SU-DHL-6 (cell line): ENCODE measurements around the gene NPC1.

Experiments
- EZH2phosphoT487 ChIP-seq: fragments of 200-600 bp; sonication (generic), shearing (Covaris generic); conservative IDR thresholded peaks from 2 replicates; pipeline ENCODE4 v1.6.1; 2018; ENCODE audit warnings: mild to moderate bottlenecking, antibody characterized with exemption, low read length, moderate library complexity, mixed read lengths
- TF ChIP-seq, protein P1 (sequence below): fragments of 200-600 bp; sonication (generic); IDR thresholded peaks from one replicate; pipeline ENCODE4 v1.5.1; 2017; ENCODE audit warnings: antibody characterized with exemption, mild to moderate bottlenecking, low read length, moderate library complexity; ENCODE audit not compliant: insufficient read depth, poor library complexity, severe bottlenecking

DNA sequence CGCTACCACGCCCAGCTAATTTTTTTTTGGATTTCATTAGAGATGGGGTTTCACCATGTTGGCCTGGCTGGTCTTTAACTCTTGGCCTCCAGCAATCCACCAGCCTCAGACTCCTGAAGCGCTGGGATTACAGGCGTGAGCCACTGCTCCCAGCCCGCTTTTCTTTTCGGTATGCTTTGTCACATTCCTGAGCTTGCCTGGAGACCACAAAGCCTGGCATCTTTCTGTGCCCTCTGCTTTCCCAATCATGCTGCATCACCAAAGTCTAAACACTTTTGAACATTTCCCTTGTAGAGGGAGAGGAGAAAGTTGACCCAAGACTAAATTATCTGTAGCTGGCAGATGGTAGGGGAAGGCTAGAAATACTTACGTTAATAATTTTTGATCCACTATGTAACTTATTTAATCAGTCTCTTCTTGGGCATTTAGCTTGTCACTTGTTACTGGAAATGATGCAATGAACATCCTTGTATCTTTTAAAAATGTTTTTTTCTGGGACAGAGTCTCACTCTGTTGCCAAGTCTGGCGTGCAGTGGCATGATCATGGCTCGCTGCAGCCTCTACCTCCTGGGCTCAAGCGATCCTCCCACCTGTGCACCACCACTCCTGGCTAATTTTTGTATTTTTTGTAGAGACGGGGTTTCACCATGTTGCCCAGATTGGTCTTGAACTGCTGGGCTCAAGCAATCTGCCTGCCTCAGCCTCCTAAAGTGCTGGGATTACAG, 2.7 kb upstream of the NPC1 start:
- TF ChIP-seq, protein P1, sequence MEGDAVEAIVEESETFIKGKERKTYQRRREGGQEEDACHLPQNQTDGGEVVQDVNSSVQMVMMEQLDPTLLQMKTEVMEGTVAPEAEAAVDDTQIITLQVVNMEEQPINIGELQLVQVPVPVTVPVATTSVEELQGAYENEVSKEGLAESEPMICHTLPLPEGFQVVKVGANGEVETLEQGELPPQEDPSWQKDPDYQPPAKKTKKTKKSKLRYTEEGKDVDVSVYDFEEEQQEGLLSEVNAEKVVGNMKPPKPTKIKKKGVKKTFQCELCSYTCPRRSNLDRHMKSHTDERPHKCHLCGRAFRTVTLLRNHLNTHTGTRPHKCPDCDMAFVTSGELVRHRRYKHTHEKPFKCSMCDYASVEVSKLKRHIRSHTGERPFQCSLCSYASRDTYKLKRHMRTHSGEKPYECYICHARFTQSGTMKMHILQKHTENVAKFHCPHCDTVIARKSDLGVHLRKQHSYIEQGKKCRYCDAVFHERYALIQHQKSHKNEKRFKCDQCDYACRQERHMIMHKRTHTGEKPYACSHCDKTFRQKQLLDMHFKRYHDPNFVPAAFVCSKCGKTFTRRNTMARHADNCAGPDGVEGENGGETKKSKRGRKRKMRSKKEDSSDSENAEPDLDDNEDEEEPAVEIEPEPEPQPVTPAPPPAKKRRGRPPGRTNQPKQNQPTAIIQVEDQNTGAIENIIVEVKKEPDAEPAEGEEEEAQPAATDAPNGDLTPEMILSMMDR = no peak
- TF ChIP-seq EZH2phosphoT487 = no peak
